Measurements from ENCODE around the gene DLG5.

Gene DLG5

DNA sequence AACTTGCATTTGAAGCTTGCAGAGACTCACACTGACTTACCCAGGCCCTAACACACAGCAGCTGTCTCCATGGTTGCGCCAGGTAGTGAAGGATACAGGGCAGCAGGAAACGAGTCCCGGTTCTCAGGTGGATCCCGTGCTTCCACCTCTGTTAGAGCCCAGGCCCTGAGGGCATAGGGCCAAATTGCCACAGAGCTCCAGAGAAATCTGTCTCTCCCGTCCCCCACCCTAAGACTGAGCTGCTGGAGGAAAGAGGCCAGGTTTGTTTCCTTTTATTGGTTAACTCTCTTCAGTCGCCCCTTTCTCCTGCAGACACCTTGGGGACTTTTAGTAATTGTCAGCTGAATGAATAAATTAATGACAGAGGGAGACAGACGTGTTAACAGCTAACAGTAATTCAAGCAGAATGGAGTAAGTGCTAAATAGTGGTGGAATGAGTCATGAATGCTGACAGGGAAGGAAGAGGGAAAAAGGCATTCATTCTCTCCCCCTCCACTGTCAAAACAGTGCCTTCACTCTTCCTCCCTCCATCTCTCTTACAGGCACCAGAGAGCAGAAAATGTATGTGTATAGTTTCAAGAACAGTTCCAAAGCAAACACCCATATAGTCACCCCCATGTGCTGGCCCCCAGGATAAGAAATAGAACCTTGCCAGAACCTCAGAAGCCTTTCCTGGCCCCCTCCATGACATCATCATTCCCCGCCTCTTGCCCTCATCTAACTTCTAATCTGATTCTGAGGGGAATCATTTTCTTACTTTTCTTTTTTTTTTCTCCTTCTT lies 16.8 kb upstream of the DLG5 start:
- peak; percentile 95 for DNase-seq

DNA sequence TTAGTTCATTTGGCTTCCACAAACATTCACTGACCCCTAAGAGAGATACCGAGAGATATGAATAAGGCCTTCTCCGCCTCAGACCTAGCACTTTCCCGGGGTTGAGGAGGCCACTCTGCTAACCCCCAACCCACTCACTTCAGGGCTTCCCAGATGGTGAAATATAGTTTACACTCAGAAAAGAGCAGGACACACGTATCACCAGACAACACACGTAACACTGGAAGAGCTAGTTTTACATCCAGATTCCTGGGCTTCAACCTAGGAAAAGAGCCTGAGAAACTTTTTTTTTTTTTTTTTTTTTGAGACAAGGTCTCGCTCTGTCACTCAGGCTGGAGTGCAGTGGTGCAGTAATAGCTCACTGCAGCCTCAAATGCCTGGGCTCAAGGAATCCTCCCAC lies 15.2 kb upstream of the DLG5 start:
- DNase-seq, result no peak

DNA sequence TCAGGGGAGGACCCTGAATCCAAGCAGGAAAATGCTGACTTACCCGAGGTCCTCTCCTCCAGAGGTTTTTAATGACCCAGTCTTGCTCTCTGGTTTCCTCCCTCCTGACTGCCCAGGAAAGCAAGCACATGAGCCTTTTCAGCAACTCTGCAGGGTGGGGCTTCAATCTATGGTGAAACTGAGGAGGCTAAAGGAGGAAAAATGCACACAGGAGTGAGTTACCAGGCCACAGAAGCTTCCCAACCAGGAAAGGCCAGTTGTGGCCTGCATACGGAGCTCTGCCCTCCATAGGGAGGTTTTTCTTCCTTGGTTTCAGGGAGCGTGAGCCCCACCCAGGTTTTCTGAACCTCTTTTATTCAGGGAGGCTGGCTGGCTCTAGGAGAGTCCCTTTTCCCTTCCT lies 14.1 kb upstream of the DLG5 start:
- no peak for DNase-seq

DNA sequence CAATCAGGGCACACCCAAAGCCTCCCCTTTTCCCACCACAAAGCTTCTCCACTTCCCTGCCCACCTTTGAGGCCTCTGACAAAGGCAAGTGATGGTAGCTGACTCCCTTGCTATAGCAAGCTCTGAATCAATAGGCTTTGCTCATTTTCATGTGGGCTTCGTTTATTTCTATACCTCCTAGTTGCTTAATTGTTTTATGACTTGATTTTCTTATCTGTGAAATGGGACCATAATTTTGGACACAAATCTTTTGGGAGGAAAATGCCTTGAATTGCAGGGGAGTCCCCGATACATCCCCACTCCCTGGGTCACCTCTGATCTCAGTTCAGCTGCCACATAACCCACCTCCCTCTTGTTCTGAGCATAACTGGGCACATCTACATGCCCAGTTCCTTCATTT lies 13.7 kb upstream of the DLG5 start:
- no peak for DNase-seq

DNA sequence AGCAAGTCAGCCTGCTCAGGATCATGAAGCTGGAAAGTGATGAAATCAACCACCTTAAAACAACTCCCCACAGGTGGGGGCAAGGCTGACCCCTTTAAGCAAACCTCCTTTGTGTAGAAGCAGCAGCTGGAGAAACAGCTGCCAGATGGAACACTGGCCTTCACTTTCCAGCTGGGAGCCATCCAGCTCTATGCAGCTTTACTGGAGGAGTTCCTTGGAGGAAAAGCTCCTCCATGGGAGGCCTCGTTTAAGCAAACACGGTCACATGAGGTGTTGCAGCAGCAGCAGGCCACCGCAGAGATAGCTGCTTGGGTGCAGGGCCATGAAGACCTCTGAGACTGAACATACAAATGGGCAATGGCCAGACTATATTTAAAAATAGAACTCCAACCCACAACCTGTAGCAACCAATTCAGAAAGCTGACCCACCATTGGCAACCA lies 13.0 kb upstream of the DLG5 start:
- DNase-seq, result peak; percentile 55

DNA sequence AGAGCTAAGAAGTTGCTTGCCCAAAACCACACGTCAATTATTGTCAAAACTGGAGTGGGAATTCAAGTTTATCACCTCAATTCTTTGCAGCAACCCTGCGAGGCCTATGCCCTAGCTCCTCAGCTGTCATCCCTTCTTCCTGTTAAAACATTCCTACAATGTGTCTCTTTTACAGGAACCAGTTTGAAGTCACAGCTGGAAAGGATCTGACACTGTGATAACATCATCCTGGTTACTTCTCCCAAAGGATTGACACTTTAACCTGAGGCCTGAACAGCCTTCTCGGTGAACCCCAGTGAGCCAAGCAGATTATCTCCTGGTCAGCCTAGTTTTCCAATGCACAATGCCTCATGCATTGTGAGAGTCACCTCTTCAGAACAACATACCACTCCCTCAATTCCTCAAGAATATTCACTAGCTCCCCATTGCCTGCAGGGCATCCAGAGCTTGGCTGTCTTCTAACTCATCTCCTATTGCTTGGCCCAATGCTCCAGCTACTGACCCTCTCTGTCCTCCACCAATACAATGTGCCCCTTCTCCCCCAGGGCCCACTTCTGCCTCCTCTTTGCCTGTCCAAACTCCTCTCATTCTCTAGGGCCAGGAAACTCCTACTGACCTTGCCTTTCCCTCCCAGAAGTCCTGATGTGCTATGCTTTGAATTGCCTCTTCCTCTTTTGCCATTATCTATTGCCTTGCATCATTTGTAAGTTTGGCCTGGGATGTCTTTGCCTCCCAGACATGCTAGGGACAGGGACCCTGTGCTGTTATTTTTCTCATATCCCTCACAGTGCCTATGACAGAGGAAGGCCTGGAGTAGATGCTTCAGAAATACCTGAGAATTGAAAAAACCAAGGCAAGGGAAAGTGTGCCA lies 10.4 kb upstream of the DLG5 start:
- no peak for DNase-seq

DNA sequence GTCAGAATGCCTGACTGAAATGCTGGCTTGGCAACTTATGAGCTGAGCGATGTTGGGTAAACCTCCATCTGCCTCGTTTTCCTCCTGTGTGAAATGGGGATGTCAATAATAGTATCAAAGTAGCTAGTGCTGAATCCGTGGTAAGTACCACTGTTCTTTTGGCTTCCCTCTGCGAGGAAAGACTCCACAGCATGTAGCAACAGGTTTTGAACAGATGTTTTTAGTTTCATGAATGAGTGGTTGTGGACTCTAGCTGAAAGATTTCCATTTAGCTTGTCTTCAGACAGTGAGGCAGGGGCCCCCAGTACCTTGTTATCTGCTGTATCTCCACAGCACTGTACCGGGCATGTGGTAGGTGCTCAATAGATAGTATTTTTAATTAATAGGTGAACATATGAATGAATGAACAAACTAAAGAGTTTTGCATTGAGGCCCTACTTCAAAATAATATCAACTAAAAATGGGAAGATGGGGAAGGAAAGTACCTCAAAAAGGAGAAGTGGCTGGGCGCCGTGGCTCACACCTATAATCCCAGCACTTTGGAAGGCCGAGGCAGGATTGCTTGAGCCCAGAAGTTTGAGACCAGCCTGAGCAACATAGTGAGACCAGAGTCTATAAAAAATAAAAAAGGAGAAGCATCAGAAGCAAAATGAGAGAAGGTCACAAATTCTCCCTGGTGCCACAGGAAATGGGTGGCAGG lies 5.6 kb upstream of the DLG5 start:
- no peak for DNase-seq

DNA sequence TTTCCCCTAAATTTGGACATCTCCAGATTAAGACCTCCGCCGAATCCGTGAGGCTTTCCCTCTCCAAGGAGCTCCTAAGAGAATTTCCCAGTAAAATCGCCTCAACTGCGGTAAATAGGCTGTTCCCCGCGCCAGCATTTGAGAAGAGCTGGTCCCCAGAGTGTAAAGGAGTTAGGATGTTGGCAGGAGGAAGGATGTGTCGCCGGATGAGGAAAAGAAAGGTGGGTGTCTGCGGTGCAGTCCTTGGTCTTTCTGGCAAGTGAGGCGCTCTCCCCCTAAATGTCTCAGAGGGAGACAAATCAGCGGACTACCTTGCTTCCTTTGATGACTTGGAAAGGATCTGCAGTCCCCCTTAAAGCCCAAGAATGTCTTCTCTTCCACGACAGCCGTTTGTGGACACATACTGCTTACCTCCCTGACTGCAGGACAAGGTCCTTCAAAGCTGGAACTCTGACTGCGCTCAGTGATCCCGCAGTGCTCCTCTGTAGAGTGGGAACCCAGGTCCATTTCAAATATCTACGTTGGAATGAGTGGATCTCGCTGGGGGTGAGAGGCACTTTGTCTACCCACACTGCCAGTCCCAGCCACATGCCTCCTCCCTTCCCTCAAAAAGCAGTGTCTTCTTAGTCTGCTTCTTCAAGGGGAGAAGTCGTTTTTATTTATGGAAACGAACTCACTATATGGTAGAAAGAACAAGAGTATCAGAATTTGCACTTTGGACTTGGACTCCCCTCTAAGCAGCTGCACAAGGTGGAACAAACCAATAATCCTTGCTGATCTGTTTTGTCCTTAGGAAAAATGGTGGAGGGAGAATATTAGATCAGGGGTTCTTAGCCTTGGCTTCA lies 1.1 kb upstream of the DLG5 start:
- no peak for DNase-seq

DNA sequence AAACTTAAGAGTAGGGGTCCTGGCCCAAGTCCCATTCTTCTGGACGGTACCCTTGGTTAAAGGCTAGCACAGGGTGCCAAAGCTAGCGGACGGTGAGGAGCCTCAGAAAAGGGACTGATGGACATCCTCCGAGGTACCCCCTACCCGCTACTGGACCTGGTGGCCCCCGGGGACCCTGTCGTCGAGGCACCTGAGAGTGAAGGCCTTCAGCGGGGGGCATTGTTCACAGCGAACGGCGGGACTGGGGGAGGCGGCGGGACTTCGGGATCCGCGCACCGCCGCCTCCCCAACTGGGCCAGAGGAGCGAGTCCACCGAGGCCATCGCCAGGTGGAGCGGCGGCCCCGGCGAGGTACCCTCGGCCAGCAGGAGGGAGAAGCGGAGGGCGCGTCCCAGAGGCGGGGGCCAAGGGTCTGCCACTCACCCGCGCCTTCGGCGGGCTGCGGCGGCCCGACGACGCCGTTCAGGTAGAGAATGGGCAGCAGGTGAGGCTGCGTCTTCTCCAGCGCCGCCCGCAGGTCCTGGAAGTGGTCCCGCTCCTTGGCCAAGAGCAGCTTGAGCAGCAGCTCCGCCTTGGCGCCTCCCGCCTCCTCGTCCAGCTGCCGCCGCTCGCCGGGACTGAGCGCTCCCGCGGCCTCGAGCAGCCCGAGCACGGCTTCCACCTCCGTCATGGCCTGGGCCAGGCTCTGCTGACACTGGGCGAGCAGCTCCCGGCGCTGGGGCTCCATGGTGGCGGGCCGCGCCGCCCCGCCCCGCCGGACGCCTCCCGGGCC lies 575 bp downstream of the DLG5 start:
- DNase-seq, result peak; percentile 37

DNA sequence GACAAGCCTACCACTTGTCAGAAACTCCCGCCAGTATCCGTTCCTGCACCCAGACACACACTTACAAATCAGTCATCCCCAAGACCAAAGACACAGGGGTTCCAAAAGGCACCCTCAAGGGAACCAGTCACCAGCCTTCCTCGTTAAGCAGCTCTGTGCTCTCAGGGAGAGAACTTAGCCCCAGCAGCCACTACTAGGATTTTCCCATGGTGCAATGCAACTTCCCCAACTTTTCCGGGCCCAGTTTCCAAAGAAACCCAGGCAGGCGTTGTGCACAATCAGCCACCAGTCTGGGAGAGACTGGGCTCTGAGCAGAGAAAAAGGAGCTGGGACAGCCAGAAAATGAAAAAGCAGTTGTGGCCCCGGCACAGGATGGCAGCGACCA lies 1.2 kb downstream of the DLG5 start:
- DNase-seq, result peak; percentile 48

DNA sequence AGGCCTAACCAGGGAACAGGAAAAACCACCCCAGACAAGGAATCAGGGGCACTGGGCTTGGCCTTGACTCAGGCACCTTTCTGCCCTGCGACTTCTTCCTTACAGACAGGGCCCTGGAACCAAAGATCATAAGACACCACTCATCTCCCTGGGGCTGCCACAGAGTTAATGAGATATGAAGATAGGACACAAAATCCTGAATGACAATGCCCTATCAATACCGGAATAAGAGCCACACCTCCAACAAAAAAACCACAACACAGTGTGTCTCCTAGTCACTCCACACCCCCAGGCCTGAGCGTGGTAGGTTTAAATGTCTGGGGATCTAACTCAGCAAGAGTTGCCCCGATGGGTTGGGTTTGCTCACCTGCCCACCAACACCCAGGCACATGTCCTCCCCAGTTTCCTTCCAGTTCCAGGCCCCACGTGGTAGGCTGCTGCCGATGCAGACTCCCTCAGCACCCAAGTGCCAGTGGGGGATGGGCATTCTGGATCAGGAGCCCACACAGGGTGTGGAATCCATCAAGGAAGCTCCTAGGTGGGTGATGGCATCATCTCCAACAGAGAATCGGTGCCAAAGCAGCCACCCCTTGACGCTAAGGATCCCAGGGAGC lies 3.9 kb downstream of the DLG5 start:
- DNase-seq, result no peak

DNA sequence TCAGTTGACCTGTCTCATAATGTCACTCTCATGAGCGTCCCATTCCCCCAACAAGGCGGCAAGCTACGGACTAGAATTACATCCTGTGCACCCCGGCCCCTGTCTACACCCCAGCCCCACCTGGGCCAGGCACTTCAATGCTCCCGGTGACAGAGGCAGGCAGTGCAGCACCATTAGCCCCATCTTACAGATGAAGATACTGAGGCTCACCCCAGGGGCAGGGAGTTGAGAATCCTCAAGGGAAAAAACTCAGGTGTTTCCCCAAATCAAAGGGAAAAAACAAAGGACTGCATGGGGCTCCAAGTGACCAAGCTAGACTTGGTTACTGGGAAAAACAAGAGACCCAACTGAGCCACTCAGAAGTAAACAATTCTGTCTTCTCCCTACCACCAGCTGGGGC lies 4.5 kb downstream of the DLG5 start:
- DNase-seq, result no peak

DNA sequence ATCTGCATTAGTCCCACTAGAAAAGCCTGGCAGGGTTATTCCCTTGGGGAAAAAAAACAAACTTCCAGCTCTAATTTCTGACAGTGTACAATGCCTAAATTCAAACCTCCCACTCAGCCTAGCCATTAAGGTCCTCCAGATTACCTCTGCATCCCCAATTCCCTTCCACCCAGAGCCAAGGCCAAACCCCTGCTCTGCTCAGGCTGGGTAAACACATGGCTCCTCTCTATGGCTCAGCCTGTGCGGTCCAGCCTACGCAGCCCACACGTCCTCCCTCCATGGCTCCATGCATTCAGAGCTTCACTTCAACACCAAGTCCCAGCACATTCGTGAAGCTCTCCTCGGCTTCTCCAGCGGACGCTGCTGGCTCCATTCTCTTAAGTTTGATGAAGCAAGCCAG lies 5.2 kb downstream of the DLG5 start:
- no peak for DNase-seq

DNA sequence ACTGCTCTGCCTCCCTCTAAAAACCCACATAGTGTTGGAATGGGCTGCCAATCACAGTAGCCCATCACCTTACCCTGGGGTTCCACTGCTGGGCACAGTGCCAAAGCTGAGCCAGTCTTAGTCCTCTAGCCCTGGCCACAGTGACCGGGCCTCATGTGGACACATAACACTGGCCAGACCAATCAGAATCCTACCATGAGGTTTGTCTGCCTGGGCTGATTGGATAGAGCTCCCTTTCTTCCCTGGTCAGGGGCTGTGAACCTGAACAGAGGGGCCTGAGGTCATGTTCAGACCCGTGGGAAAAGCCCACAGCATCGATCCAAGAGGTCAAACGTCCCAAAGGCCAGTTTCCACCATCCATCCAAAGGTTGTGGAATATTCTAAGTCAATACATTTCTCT lies 6.1 kb downstream of the DLG5 start:
- no peak for DNase-seq

DNA sequence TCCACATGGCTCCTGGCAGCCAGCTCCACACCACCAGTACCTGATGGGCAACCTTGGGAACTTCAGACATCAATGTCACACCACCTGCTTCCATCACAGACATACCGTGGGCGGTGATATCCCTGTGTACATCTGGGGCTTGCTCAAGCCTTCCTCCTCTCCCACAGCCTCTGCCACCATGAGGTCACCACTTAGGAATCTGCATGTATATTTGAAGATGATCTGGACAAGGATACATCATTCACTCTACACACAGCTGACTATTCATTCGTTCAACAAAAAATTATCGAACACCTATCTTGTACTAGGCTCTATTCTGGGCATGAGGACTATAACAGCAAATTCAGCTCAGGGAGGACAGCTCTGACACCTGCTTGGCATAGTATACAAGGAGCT lies 6.8 kb downstream of the DLG5 start:
- DNase-seq, result peak; percentile 82

DNA sequence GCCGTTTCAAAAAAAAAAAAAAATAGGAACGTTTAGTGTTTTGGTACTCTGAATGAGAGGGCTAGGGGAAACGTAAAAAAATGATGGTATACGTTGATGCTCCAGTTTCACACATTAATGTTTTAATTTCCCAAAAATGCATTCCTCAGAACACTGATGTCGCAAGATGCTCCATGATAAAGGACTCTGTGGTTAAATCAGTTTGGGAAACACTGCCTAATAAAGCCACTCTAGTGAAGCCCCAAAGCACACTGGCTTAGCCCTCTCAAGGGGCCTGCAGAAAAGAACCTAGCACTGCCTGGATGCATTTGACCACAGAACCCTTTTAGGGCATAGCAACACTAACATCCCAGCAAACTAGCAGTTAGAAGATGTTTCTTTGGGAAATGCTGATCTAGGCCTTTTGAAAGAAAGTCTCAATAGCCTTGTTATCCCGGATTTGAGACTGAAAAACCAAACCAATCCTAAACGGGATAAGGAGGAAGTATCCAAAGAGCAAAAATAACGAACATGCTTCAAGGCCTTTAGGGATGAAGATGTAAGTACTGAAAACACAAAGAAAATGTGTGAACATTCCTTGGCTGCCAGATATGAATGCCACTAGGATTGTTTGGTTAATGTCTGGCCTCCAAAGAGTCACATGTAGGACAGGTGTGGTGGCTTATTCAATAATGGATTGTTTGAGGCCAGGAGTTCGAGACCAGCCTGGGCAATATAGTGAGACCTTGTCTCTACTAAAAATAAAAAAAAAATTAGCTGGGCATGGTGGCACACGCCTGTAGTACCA lies 11.0 kb downstream of the DLG5 start:
- peak; percentile 57 for DNase-seq

DNA sequence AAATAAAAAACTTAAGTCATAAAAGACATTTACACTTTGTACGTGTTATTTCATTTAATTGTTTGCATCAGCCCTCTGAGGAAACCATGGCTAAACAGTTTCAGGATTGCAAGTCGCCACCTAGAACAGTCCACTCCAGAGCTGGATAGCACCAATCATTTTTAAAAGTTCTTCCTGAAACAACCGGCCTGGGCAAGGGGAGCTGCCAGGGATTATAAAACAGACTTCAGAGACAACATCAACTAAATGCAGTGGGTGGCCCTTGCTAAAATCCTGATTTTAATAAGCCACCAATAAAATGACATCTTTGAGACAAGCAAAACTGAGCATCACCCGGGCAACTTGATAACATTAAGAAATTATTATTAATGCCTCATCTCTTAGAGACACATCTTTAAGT lies 13.5 kb downstream of the DLG5 start:
- DNase-seq, result no peak

DNA sequence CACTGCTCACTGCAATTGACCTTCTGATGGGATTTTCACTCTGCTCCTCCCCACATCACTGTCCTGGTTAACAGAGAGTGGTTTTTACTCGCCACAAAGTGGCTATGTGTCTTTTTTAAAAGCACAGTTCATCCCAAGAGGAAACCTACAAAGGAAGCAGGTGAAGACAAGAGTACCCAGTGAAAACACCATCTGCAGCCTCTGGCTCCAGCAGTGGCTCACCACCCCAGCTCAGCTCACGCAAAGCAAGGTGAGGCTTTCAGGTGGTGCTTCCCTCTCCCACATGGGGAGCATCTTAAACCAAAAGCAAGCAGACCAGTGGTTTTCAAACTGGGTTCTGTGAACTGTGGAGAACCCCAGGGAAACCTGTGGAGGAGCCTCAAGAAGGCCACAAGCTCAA lies 14.0 kb downstream of the DLG5 start:
- no peak for DNase-seq

DNA sequence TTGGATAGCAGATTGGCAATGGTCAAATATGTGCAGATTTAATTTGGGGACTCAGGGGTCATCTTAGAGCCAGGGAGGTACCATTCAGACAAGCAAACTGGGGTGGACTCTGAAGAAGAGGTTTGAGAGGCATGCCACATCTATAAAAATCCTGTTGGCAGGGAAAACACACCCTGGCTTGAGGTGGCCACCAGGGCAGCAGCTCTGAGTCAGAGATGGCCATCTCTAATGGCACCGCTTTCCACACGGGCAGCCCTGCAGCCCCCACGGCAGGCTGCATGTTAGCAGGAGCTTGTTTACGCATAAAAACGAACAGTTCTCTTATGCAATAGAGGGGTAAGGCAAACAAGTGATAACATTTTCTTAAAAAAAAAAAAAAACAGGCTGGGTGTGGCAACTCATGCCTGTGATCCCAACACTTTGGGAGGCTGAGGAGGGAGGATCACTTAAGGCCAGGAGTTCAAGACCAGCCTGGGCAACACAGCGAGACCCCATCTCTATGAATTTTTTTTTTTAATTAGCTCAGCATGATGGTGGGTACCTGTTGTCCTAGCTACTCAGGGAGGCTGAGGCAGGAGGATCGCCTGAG lies 14.9 kb downstream of the DLG5 start:
- DNase-seq, result no peak

DNA sequence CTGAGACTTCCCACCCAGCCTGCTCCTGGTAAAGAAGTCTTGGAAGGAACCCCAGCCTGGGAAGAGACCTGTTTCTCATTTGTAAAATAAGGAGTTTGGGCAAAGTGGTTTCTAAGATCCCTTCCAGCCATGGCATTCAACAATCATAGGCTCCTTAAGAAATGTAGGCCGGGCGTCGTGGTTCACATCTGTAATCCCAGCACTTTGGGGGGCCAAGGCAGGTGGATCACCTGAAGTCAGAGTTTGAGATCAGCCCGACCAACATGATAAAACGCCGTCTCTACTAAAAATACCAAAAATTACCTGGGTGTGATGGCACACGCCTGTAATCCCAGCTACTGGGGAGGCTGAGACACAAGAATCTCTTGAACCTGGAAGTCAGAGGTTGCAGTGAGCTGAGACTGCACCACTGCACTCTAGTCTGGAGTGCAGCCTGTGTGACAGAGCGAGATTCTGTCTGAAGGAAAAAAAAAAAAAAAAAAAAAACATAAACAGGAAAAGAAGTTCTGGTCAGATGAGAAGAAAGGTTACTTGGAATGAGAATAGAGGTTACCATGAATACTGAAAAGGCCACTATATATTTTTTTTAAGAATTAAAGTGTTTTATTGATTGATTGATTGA lies 15.9 kb downstream of the DLG5 start:
- no peak for DNase-seq
